Erythroblast (primary cell): ENCODE results near the gene ZBTB49.

Experiments
- GATA1 ChIP-seq: IDR thresholded peaks from 2 replicates; pipeline ENCODE4 v1.6.1; 2011; ENCODE audit warnings: low read depth, mild to moderate bottlenecking, control low read depth, low read length, moderate library complexity
- POLR2A ChIP-seq: IDR thresholded peaks from 2 replicates; pipeline ENCODE4 v1.6.1; 2011; ENCODE audit warnings: mild to moderate bottlenecking, low read length

DNA sequence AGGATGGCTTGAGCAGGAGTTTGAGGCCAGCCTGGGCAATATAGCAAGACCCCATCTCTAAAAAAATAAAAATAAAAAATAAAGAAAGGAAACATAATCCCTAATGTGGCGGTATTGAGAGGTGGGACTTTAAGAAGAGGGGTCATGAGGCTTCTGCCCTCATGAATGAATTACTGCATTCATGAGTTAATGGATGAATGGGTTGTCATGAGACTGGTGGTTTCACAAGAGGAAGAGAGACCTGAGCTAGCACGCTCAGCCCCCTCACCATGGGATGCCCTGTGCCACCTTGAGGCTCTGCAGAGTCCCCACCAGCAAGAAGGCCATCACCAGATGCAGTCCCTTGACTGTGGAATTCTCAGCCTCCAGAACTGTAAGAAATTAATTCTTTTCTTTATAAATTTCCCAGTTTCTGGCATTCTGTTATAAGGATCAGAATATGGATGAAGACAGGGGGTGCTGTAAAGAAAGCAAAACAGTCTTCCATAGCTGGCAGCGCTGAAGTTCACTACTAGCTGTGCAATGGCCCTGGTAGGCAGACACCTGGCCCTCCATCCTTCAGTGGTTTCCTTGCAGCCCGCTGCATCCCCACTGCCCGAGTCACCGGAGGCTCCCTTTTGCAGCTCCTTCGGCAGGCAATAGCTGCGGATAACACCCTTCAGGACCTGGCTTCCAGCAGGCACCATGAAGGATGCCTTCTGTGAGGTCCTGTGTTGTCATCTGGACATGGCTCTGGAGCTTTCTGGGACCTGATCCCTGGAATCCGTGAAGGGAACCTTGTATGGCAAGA, 52.0 kb downstream of the ZBTB49 start:
- TF ChIP-seq POLR2A: no peak
- TF ChIP-seq GATA1: no peak
